Panc1 (cell line): ENCODE data around the gene FGR. TPM values are rescaled to one million over a fixed set of nuclear protein-coding genes. Genes with fewer than 3 reads are reported as not detected.

Experiments
- ATAC-seq: fragments of 200-7000 bp; cut with Tn5 transposase; 2 replicates; pipeline ENCODE4 v1.9.1; 2020; ENCODE audit warnings: mild to moderate bottlenecking, moderate library complexity
- BruUV-seq: library from RNA; stranded (reverse); fragments of 400-500 nt; replicated peaks from 2 replicates; lab custom pipeline; 2021; lab: Mats Ljungman, UMichigan
- CTCF ChIA-PET: fragments of 300-600 bp; sonication (Branson Sonifier 250); formaldehyde crosslinking; loops from one replicate; lab custom pipeline; 2022; ENCODE audit warnings: antibody characterized with exemption; lab: Charles Lee
- POLR2A ChIA-PET: fragments of 300-600 bp; sonication (Branson Sonifier 250); formaldehyde crosslinking; loops from one replicate; lab custom pipeline; 2022; ENCODE audit warnings: antibody characterized with exemption; lab: Charles Lee
- DNase-seq: peaks from one replicate; pipeline ENCODE4 v3.0.0-alpha.2; 2010; ENCODE audit warnings: low read depth, low spot score
- H3K27ac ChIP-seq: 2 replicates; pipeline ENCODE4 v1.5.1; 2011; ENCODE audit warnings: mild to moderate bottlenecking, low read length, inconsistent platforms
- H3K27me3 ChIP-seq: fragments of 200-500 bp; sonication (Bioruptor generic); 2 replicates; pipeline ENCODE4 v1.6.0; 2014; ENCODE audit warnings: low read length, inconsistent platforms; ENCODE audit not compliant: control insufficient read depth, insufficient read depth
- H3K36me3 ChIP-seq: fragments of 200-500 bp; sonication (Bioruptor generic); 2 replicates; pipeline ENCODE4 v1.5.1; 2014; ENCODE audit warnings: inconsistent platforms, mild to moderate bottlenecking, low read length, moderate library complexity; ENCODE audit not compliant: control insufficient read depth, insufficient read depth
- H3K4me1 ChIP-seq: 2 replicates; pipeline ENCODE4 v1.5.1; 2011; ENCODE audit warnings: inconsistent platforms, mild to moderate bottlenecking, low read length, moderate library complexity; ENCODE audit not compliant: control insufficient read depth, insufficient read depth
- H3K4me3 ChIP-seq, 2 experiments: 2 replicates each; pipeline ENCODE4 v1.5.1; 2011 to 2012; ENCODE audit warnings: low read depth in 2 of 2, low read length in 2 of 2, mild to moderate bottlenecking in 2 of 2, inconsistent platforms in 1 of 2, moderate library complexity in 1 of 2
- H3K9me3 ChIP-seq: fragments of 200-500 bp; sonication (Bioruptor generic); 2 replicates; pipeline ENCODE4 v1.5.1; 2014; ENCODE audit warnings: low read depth, mild to moderate bottlenecking, inconsistent platforms, low read length, moderate library complexity; ENCODE audit not compliant: control insufficient read depth, insufficient read depth
- CTCF ChIP-seq: fragments of 450-650 bp; IDR thresholded peaks from 2 replicates; pipeline ENCODE4 v1.5.1; 2017; ENCODE audit warnings: mild to moderate bottlenecking
- POLR2AphosphoS5 ChIP-seq: IDR thresholded peaks from 2 replicates; pipeline ENCODE4 v1.6.1; 2012; ENCODE audit warnings: mild to moderate bottlenecking, low read depth, low read length, moderate library complexity
- REST ChIP-seq, 2 experiments: IDR thresholded peaks; 2 replicates each; pipeline ENCODE4 v1.6.1; 2011 to 2012; ENCODE audit warnings: low read depth in 2 of 2, control low read depth in 1 of 2, low read length in 1 of 2, mild to moderate bottlenecking in 1 of 2, moderate library complexity in 1 of 2; ENCODE audit not compliant: insufficient read depth in 1 of 2
- SIN3A ChIP-seq: IDR thresholded peaks from 2 replicates; pipeline ENCODE4 v1.6.1; 2012; ENCODE audit warnings: low read depth, mild to moderate bottlenecking, low read length, moderate library complexity, borderline replicate concordance; ENCODE audit not compliant: insufficient read depth
- TCF7L2 ChIP-seq: IDR thresholded peaks from 2 replicates; pipeline ENCODE4 v1.6.1; 2011; ENCODE audit warnings: mild to moderate bottlenecking, low read depth, low read length, inconsistent platforms
- in situ Hi-C: cut with HindIII; loops from 2 replicates; pipeline ENCODE4 v1.10.0; 2016; ENCODE audit warnings: low sequenced_read_pairs, low pct_unique_long_range_greater_than_20kb
- intact Hi-C: fragments of 100-400 bp; cut with micrococcal nuclease; formaldehyde crosslinking; loops from one replicate; pipeline ENCODE4 v1.10.0; 2022; ENCODE audit not compliant: unreplicated experiment
- total RNA-seq: library from RNA; stranded (reverse); gene quantifications from one replicate; pipeline ENCODE4 v1.2.1, GENCODE V29; 2021; ENCODE audit not compliant: unreplicated experiment

FGR gene
- total RNA-seq, 1 experiment from 2014 or later: 0.18 TPM

GRCh38 chr1:27627061-27627460 lies 7.9 kb downstream of the FGR start:
- no peak for TF ChIP-seq POLR2AphosphoS5
- TF ChIP-seq SIN3A: no peak
- no peak for TF ChIP-seq CTCF
- no peak for TF ChIP-seq TCF7L2
- TF ChIP-seq REST (IDR thresholded peaks at IDR 0.05; ENCODE audit: insufficient read depth in 1 of 2, low read depth in 2 of 2, low read length in 1 of 2): no peak
- no TSS peak for BruUV-seq
- no peak overlapping the region for H3K4me3 ChIP-seq
- no peaks in the 10 kb centered on the region for H3K27me3 ChIP-seq
- in situ Hi-C loops (no loop called here), intact Hi-C loops (no loop called here)
- no peak for DNase-seq
- H3K27ac ChIP-seq: no peak overlapping the region
- H3K36me3 ChIP-seq: no peaks in the 10 kb centered on the region
- no peaks in the 10 kb centered on the region for H3K4me1 ChIP-seq
- CTCF ChIA-PET: no interaction called here
- POLR2A ChIA-PET: no interaction called here
- no peak for ATAC-seq
- H3K9me3 ChIP-seq: no peaks in the 10 kb centered on the region

- TF ChIP-seq CTCF (no peak), POLR2AphosphoS5 (no peak), SIN3A (no peak), REST (IDR thresholded peaks at IDR 0.05; ENCODE audit: insufficient read depth in 1 of 2, low read depth in 2 of 2, low read length in 1 of 2) (no peak), TCF7L2 (no peak)
- BruUV-seq: no TSS peak
- Histone ChIP-seq H3K36me3 (no peaks in the 10 kb centered on the region), H3K27ac (no peak overlapping the region), H3K27me3 (no peaks in the 10 kb centered on the region), H3K4me3 (no peak overlapping the region), H3K9me3 (no peaks in the 10 kb centered on the region), H3K4me1 (no peaks in the 10 kb centered on the region)
- DNase-seq: no peak
- ChIA-PET POLR2A (no interaction called here), CTCF (no interaction called here)
- in situ Hi-C loops (no loop called here), intact Hi-C loops (no loop called here)
- no peak for ATAC-seq
Measured at GRCh38 chr1:27626031-27626935, 8.7 kb downstream of the FGR start.
